MV-4-11 (cell line): ENCODE data around the gene CCND1.

Experiments used
- DNase-seq: peaks from one replicate; lab custom pipeline; 2025; lab: John Stamatoyannopoulos, UW

The CCND1 gene

DNA sequence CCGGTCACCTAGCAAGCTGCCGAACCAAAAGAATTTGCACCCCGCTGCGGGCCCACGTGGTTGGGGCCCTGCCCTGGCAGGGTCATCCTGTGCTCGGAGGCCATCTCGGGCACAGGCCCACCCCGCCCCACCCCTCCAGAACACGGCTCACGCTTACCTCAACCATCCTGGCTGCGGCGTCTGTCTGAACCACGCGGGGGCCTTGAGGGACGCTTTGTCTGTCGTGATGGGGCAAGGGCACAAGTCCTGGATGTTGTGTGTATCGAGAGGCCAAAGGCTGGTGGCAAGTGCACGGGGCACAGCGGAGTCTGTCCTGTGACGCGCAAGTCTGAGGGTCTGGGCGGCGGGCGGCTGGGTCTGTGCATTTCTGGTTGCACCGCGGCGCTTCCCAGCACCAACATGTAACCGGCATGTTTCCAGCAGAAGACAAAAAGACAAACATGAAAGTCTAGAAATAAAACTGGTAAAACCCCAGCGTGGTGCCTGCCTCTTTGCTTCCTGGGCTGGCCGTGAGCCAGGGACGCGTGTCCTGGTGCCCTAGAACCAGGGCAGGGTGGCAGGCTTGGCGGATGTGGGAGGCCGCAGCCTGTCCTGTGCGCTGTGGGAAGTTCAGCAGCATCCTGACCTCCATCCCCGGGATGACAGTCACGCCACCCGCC lies 13.2 kb downstream of the CCND1 start:
- no peak for DNase-seq

DNA sequence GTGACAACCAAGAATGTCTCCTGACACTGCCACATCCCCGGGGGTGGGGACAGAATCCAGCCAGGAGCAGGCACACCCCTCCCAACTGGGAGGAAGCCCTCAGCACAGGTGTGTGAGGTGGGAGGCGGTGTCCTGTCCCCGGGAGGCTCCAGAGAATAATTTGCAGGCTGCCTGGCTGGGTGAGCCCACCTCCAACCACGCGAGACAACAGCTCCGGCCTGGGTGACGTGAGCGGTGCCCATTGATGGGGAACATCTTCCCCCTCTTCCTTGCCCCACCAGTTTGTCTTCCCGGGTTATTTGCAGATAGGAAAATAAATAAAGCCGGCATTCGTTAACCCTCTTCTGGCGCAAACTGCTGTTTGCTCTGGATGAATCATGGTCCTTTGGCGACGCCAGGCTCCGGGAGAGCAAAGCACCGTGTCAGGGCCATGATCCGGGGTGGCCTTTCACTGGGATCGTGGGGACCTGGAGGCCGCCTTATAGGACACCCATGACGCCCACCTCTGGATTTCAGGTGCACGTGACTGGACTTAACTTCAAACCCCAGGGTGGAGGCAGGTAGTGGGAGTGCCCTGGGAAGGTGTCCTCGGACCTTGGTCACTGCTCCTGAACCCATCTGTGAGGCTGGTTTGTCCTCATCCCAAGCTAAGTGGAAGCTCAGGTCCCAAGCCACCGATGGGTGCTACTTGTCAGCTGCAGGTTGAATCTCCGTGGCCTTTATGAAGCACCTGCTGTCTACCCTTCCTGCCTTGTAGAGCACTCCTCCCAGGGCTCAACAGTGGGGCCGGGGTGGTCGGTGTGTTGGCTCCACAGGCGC lies 13.9 kb downstream of the CCND1 start:
- no peak for DNase-seq

DNA sequence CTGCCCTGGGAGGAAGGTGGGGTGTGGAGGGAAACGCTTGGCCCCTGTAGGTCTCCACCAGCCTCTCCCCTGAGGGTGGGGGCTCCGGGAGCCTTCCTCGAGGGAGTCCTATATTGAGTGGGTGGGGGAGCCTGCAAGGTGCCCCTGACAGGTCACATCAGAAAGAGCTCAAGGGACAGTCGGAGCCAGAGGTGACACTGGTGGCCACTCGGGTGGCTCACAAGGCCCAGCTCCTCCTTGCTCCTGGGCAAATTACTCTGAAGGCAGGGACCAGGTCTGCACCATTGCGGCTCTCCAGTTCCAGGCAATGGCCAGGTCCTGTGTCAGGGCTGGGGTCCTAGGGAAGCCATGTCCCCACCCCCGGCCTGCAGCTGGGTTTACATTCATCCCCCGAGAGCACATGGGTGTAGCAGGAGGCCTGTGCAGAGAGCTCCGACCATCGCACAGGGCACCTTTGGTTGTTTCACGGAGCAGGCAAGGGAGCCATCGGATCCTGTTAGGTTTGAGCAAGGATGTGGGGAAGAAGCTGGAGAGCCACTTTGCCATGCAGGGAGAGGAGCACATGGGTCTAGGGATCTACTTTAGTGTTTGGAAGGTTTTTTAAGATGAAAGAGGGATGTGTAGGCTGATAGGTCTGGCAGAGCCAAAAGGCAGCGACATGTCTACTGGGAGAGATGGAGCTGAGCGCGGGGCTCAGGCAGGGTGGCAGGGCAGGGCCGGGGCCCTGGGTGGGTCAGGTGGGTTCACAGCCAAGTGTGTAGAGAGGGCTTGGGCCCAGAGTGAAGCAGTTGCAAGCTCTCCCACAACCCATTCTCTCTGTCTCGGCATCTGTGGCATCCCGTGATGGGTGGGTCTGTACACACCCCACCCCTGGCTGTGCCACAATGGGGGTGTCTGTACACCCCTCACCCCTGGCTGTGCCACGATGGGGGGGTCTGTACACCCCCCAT lies 14.8 kb downstream of the CCND1 start:
- DNase-seq, result no peak

DNA sequence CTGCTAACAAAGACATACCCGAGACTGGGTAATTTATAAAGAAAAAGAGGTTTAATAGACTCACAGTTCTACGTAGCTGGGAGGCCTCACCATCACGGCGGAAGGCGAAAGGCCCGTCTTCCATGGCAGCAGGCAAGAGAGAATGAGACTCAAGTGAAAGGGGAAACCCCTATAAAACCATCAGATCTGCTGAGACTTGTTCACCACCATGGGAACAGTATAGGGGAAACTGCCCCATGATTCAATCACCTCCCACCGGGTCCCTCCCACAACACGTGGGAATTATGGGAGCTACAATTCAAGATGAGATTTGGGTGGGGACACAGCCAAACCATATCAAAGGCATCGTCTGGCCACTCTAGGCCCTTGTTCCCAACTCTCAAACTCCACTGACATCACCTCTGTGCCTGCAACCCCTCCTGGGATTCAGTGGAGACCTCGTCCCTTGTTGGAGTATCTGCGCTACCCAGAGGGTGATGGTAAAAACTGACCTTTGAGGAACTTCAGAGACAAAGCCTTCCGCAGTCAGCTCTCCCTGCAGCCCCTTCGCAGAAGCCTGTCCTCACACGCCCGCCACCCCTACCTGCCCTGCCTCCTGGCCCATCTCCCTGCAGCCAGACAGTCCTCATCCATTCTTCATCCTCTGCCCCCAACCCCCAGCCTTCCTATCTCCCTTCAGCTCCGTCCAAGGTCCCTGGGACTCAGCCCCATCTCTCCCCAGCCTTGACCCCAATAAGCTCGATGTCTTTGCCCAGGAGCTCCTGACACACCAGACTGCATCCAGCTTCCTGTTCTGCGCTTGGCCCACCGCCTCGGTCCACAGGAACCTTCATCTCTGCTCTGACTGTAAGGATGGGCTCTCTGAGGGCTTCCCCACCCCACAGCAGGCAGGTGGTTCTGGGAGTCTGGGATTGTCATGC lies 15.8 kb downstream of the CCND1 start:
- no peak for DNase-seq

DNA sequence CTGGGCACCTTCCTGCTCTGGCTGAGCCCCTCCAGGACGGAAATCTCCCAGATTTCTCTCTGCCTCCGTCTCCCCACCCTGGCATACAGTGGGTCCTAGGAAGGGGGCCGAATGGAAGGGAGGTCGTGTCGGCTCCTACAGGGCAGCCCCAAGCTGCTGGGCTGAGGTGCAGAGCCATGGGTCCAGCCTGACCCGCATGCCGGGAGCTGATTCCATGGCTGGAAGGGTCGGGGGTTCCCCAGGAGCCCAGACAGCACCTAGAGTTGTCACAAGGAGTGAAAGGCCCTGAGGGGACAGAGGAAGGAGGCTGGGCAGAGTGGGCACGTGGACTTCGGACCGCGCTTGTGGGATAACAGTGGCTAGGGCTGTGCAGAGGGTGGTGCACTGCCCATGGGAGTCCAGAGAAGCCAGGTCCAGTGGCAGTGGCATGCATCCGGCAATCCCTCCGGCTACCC lies 16.5 kb downstream of the CCND1 start:
- no peak for DNase-seq

DNA sequence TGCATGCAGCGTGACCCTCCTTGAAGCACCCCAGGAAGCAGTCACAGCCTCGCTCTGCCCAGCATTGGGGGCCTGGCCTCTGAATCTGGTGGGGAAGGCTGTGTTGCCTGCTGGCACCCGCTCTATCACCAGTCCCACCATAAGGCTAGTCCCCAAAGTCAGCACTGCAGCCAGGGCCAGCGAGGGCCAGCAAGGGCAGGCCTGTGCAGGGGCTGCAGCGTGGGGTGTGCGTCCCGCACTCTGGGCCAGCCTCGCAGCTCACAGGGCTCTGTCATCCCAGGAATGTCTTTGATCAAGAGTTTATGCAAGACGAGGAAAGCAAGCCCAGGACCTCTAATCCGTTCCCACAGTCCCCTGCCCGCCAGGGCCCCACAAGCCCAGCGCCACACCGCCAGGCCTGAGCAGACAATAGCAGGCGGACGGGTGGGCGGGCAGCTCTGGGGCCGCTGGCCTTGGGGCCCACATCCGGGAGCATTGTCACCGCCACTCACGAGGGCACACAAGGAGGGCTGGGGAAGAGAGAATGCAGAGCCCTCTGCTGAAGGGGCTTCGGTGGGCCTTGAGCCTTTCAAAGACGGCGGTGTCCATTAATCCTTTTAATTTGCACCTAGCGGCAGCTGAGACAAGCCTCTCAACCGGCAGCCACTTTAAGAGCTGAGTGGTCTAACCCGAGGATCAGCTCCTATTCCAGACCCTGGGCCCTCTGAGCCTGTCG lies 17.1 kb downstream of the CCND1 start:
- no peak for DNase-seq

DNA sequence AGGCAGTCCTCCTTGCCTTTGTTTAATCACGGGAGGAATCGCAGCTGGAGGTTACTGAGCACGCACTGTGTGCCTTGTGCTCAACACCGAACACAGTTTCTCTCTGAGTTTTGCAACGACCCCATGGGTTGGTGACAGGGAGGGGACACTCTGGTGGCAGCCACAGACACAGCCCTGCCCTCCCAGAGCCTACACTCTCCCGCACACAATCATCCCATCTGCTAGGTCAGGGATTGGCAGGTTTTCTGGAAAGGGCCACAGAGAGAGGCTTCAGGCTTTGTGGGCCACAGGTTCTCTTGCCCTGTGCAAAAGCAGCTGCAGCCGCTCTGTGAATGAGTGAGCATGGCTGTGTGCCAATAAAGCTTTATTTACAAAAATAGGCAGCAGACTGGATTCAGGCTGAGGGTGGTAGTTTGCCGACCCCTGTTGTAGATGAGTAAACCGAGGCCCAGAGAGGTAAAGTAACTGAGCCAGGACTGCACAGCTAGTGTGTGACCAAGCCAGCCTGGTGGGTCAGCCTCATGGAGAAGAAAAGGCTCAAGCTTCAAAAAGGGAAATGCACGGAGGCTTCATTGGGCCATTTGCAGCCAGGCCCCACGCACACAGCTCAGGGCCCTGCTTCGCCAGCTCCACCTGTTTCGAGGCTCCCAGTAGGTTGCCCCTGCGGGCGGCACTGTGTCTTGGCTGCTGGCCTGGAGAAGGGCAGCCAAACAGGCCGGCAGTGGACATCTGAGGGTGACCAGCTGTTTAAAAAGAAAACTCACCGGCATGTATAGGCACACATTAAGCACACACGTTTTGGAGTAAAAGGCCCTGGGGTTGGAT lies 17.9 kb downstream of the CCND1 start:
- DNase-seq, result no peak

DNA sequence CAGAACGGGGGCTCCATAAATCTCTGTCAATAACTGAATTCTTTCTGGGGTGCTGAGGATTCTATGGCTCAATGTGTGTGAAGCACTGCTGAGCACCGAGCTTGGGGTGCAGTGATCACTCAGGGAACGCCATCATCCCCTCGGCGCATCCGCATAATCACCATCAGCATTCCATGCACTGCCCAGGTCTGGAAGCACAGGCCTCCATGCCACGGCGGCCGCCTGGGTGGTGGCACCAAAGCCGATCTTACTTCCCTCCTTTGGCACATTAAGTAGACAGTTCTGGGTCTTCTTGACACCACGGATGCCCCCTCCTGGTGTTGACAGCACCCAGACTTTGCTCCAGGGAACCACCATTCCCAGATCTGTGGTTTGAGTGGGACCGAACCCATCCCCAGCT lies 18.6 kb downstream of the CCND1 start:
- no peak for DNase-seq

DNA sequence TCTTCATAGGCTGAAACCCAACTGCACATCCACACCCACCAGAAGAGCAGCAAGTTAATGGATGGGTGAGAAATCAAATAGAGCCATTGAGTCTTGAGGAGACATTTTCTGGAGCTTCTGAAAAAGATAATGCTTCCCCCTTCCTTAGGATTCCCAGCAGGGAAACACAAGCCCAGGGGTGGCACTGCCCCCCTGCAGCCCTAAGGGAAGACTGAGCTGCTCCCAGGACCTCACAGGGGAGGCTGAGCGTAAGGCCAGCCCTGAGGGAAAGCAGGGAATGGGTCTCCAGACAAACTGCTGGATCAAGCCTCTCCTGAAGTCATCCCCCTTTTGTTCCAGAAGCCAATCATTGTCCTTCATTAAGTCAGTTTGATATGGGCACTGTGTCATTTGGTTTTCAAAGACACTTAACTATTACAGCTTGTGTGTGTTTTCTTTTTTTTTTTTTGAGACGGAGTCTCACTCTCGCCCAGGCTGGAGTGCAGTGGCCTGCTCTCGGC lies 19.1 kb downstream of the CCND1 start:
- DNase-seq, result no peak

DNA sequence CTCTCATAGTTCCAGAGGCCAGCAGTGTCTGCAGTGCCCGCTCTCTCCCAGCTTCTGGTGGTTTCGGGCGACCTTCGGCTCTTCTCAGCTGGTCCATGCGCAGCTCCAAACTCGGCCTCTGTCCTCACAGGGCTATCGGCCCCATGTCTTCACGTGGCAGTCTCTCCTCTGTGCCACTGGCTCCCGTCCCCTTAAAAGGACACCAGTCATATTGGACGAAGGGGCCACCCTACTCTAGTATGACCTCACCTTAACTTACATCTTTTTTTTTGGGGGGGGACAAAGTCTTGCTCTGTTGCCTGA lies 20.4 kb downstream of the CCND1 start:
- DNase-seq, result no peak

DNA sequence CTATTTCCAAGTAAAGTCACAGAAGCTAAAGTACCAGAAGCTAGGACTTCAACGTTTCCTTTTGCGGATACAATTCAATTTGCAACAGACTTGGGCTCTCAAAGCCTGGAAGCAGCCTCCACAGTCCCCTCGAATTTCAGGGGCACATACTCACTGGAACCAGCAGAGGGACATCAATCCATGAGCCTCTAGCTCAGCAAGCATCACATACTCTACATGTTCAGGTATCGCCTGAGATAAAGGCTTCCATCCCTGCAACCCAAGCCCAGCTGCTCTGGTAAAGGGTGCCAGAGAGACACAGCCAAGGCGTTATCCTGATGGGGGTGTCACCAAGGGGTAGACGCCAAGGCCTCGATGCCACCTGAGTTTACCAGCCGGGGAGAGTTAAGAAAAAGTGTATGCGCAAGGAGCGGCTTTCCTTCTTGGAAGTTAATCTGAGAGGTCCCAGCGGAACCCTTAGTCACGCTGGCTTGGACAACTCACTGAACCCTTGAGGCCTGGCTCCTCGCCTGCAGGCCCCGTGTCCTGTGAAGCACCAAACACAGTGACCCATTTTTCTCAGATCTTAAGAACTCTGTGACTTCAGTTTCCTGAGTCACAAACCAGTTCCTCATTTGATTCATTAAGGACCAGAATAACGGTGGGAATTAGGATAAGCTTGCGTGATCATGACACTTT lies 21.2 kb downstream of the CCND1 start:
- DNase-seq, result peak; percentile 36

DNA sequence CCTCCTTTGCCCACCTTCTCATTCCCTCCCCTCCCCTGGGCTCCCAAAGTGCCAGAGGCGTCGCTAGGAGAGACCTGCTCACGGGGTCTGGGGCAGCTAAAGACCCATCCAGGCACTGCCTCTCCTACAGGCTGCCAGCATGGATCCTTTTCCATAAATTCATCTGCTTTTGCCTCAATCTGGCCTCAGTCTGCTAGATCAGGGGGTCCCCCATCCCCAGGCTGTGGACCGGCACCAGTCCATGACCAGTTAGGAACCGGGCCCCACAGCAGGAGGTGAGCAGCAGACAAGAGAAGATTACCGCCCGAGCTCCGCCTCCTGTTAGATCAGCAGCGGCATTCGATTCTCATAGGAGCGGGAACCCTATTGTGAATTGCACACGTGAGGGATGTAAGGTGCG lies 21.9 kb downstream of the CCND1 start:
- no peak for DNase-seq

DNA sequence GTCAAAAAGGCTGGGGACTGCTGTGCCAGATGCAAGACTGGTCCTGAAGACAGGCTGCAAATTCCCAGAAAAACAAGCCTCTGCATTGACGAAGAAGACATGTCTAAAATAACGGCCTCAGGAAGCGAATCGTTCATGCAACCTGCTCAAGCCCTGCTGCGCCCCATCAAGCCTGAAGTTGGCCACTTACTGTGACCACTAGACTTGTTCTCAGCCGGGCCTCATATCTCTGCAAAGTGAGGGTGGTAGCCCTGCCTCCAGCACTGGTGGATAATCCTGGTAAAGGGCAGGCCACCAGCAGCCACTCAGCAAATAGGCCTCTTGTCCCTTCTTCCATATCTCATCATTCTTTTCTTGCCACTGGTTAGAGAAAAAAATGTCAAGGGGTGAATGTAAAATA lies 22.4 kb downstream of the CCND1 start:
- DNase-seq, result no peak

DNA sequence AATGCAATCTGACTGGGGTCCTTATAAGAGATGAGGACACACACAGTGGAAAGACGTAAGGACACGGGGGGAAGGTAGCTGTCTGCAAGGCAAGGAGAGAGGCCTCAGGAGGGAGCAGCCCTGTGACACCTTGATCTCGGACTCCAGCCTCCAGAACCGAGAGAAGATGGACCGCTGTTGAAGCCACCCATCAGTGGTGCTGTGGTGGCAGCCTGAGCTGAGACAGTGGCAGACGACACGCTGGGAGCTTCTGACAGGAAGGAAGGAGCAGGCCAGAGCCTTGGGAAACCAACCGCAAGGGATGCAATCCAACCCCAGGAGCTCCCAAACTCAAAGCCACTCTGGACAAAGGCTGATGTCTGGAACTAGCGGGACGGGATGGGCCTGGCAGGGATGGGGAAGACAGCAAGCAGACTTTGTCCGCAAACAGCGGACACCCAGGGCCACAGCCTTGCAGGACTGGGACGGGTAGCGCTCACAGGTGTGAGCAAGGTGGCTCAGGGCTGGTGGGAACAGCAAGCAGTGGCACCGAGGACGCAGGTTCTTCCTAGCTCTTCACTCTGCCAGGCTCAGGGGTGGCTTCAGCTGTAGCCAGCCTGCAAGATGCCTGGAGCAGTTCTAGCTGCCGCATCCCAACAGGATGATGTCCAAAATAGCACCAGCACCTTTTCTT lies 23.3 kb downstream of the CCND1 start:
- no peak for DNase-seq

DNA sequence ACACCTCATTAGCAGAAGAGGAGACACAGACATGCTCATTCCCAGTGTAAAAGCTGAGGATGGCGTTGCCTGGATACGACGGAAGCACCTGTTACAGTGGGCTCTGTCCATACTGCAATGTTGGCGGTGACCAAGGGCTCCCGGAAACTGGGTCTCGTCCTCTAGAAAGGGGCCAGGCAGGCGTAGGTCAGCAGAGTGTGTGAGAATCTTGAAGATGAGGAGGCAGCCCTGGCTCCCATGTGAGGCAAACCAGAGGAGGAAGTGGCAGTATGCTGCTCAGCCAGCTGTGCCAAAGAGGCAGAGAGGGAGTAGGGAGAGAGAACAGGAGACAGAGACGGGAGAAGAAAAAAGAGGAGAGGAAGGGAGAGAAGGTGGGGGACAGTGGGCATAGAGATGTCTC lies 23.9 kb downstream of the CCND1 start:
- DNase-seq, result no peak

DNA sequence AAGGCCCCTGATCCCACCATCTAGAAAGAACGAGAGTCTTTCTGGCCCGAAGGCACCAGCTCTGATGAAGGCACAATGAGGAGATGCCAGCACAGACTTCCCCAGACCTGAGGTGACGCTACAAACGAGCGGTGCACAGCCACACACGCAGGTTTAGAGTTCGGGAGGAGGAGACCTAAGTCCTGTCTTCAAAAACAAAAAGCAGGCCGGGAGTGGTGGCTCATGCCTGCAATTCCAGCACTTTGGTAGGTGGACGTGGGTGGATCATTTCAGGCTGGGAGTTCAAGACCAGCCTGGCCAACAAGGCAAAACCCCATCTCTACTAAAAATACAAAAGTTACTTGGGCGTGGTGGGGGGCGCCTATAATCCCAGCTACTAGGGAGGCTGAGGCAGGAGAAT lies 24.7 kb downstream of the CCND1 start:
- DNase-seq, result no peak

DNA sequence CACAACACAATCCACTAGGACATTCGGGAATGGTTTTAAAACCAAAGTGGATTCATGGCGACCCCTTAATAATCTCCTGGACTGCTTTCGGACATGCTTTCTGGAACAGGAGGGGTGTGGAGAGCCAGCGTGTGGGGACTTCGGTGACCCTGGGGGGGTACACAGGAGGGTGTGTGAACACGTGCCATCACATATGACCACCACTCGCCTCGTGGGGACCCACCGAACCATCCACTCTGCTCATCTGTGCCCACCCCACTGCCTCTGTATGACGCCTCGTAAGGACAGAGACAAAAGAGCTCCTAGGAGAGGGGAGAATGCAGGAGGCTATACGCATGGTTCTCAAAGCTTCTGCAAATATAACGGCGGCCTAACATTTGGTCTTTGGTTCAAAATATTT lies 25.3 kb downstream of the CCND1 start:
- no peak for DNase-seq

DNA sequence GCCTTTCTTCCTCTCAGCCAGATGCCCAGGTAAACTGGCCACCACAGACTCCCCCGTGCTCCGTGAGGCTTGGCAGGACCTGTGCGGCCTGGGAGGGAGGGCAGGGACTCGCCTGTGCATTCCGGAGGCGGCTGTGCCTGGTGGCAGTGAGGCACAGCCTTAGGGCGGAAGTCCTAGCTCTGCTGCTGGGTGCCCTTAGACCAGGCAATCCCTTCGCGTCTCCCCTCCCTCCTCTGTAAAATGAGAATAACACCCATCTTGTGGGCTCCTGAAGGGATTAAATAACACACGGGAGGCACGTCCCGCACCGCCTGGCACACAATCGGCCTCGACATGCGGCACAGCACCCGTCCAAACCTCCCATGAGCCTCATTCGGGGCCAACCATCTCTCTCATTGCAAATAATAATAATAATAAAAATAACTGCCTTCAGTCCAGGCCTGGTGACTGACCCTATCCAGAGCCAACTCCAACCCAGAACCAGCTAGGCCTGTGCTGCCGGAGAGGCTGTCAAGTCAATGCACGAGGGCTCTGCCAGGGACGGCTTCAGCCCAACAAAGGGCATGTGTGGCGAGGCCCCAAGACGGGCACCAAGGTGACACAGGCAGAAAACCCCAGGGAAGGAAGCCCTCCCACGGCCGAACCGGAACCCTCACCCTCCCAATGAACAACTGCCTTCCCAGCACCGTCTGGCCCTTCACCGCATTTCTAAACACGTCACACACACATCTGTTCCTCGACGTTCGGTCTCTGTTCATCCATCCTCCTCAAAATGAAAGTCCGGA lies 26.0 kb downstream of the CCND1 start:
- DNase-seq, result no peak
